ENCODE results near the gene NIPAL3. TPM values are rescaled to one million over a fixed set of nuclear protein-coding genes. Genes with fewer than 3 reads are reported as not detected.
"Not testable (repeated sequence)": the region's sequence is repeated elsewhere in the genome, so short reads cannot be mapped to it uniquely, and the experiment has no call there.

Gene NIPAL3
- total RNA-seq, 4 donors from 2014 or later: 25.0 to 36.5 (median 31.3) TPM

DNA sequence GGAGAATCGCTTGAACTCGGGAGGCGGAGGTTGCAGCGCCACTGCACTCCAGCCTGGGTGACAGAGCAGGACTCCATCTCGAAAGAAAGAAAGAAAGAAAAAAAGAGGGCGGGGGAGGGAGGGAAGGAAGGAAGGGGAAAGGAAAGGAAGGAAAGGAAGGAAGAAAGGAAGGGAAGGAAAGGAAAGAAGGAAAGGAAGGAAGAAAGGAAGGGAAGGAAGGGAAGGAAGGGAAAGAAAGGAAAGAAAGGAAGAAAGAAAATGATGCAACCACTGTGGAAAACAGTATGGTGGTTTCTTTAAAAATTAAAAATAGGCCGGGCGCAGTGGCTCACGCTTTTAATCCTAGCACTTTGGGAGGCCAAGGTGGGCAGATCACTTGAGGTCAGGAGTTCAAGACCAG lies 71.9 kb downstream of the NIPAL3 start:
- no peak overlapping the region for H3K27ac ChIP-seq
- no peak overlapping the region for H3K4me3 ChIP-seq
- H3K27me3 ChIP-seq: peaks cover 0 to 10% (median 0%) of the 10 kb centered on the region in 4 donors
- no peaks in the 10 kb centered on the region for H3K36me3 ChIP-seq
- H3K4me1 ChIP-seq: no peaks in the 10 kb centered on the region
- 86 to 91% methylated on average over 9 of the region's 9 CpGs for WGBS, 2 donors
- H3K9me3 ChIP-seq: no peaks in the 10 kb centered on the region
- intact Hi-C loops (cut with DNase I): no loop called here
- TF ChIP-seq POLR2A (IDR thresholded peaks at IDR 0.05): no peak
- TF ChIP-seq, protein P1, sequence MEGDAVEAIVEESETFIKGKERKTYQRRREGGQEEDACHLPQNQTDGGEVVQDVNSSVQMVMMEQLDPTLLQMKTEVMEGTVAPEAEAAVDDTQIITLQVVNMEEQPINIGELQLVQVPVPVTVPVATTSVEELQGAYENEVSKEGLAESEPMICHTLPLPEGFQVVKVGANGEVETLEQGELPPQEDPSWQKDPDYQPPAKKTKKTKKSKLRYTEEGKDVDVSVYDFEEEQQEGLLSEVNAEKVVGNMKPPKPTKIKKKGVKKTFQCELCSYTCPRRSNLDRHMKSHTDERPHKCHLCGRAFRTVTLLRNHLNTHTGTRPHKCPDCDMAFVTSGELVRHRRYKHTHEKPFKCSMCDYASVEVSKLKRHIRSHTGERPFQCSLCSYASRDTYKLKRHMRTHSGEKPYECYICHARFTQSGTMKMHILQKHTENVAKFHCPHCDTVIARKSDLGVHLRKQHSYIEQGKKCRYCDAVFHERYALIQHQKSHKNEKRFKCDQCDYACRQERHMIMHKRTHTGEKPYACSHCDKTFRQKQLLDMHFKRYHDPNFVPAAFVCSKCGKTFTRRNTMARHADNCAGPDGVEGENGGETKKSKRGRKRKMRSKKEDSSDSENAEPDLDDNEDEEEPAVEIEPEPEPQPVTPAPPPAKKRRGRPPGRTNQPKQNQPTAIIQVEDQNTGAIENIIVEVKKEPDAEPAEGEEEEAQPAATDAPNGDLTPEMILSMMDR (IDR thresholded peaks at IDR 0.05): no peak
- DNase-seq: no peak

DNA sequence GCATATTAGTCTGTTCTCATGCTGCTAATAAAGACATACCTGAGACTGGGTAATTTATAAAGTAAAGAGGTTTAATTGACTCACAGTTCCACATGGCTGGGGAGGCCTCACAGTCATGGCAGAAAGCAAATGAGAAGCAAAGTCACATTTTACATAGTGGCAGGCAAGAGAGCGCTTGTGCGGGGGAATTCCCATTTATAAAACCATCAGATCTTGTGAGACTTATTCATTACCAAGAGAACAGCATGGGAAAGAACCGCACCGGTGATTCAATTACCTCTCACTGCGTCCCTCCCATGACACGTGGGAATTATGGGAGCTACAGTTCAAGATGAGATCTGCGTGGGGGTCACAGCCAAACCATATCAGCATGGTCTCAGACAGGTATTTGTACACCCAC lies 72.6 kb downstream of the NIPAL3 start:
- intact Hi-C loops (cut with DNase I); H3K27ac ChIP-seq; H3K4me3 ChIP-seq; H3K9me3 ChIP-seq; DNase-seq; H3K36me3 ChIP-seq; H3K4me1 ChIP-seq: not testable (repeated sequence)
- H3K27me3 ChIP-seq: peaks cover 0 to 10% (median 0%) of the 10 kb centered on the region in 4 donors
- WGBS, 2 donors: 42 to 60% methylated on average over 7 of the region's 7 CpGs

DNA sequence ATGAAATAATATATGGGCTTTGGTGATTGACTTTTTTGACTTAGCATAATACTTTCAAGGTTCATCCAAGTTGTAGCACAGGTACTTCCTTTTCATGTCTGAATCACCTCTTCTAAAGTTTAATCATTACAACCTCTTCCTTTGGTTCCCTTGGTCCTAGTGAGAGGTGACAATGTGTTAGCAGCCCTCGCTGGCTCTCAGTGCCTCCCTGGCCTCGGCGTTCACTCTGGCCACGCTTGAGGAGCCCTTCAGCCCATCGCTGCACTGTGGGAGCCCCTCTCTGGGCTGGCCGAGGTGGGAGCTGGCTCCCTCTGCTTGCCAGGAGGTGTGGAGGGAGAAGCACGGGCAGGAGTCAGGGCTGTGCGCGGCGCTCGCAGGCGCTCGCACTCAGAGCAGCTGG lies 74.1 kb downstream of the NIPAL3 start:
- DNase-seq: no peak
- TF ChIP-seq POLR2A (IDR thresholded peaks at IDR 0.05): no peak
- TF ChIP-seq, protein P1 (IDR thresholded peaks at IDR 0.05): no peak
- no peaks in the 10 kb centered on the region for H3K9me3 ChIP-seq
- no peaks in the 10 kb centered on the region for H3K36me3 ChIP-seq
- intact Hi-C loops (cut with DNase I): no loop called here
- WGBS, 2 donors: 88% methylated on average over 3 of the region's 13 CpGs; no CpG with 5 or more reads in 1 of the 2 donors
- H3K4me1 ChIP-seq: no peaks in the 10 kb centered on the region
- no peak overlapping the region for H3K4me3 ChIP-seq
- H3K27me3 ChIP-seq: peaks cover 0 to 11% (median 0%) of the 10 kb centered on the region in 4 donors
- no peak overlapping the region for H3K27ac ChIP-seq

DNA sequence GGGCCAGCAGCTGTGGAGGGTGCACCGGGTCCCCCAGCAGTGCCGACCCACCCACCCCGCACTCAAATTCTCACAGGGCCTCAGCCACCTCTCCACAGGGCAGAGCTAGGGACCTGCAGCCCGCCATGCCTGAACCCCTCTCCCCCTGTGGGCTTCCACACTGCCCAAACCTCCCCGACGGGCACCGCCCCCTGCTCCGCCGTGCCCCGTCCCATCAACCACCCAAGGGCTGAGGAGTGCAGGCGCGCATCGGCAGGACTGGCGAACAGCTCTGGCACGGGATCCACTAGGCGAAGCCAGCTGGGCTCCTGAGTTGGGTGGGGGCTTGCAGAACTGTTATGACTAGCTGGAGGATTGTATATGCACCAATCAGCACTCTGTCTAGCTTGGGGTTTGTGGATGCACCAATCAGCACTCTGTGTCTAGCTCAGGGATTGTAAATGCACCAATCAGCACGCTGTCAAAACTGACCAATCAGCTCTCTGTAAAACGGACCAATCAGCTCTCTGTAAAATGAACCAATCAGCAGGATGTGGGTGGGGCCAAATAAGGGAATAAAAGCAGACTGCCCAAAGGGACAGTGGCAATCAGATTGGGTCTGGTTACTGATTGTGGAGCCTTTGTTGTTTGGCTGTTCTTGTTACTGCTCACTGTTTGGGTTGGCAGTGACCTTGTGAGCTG lies 74.6 kb downstream of the NIPAL3 start:
- 85% methylated on average over 2 of the region's 18 CpGs; no CpG with 5 or more reads in 1 of the 2 donors for WGBS, 2 donors
- no peak for DNase-seq
- H3K27ac ChIP-seq: no peak overlapping the region

DNA sequence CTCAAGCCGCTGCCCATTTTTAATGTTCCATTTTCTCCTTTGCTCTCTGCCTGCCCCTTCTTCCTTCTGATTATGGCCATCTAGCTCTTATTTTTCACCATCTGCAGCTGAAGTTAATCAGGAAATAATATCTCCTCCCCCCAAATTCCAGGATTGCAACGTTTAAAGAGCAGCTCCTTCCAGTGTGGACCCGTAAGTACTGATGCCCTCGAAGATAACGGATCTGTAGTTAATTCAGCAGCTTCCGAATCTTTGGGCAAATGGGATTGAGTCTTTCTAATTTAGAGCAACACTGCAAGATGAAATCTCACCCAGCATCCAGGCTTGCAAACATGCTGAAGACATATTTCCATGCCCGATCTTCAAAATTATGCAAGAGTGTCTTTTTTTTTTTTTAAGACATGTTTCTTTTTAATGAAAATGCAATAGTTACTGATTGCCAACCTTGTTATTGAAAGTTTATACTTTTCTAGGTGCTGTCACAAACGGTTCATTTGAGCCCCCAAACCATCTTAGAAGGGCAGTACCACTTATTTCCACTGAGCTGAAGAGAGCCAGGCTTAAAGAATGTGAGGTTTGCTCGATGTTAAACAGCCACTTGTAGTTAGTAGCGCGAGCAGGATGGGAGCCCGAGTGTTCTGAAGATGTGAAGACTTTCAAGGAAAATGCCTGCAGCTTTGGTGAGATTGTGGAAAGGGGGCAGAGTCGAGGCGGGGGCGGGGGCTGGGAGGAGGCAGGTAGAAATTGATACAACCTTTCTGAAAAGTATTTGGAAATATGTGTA lies 76.2 kb downstream of the NIPAL3 start:
- no peaks in the 10 kb centered on the region for H3K4me1 ChIP-seq
- intact Hi-C loops (cut with DNase I): no loop called here
- no peak overlapping the region for H3K27ac ChIP-seq
- peaks cover 0 to 24% (median 0%) of the 10 kb centered on the region in 4 donors for H3K27me3 ChIP-seq
- H3K9me3 ChIP-seq: no peaks in the 10 kb centered on the region
- 57 to 64% methylated on average over 15 of the region's 15 CpGs for WGBS, 2 donors
- no peak for DNase-seq
- TF ChIP-seq, protein P1 (IDR thresholded peaks at IDR 0.05): no peak
- TF ChIP-seq POLR2A (IDR thresholded peaks at IDR 0.05): no peak
- H3K36me3 ChIP-seq: no peaks in the 10 kb centered on the region
- H3K4me3 ChIP-seq: no peak overlapping the region

More for the DNA sequence above, 74.6 kb downstream of the NIPAL3 start:
- no peaks in the 10 kb centered on the region for H3K36me3 ChIP-seq
- intact Hi-C loops (cut with DNase I): no loop called here
- no peak overlapping the region for H3K4me3 ChIP-seq
- H3K9me3 ChIP-seq: no peaks in the 10 kb centered on the region
- peaks cover 0 to 16% (median 0%) of the 10 kb centered on the region in 4 donors for H3K27me3 ChIP-seq
- TF ChIP-seq POLR2A (IDR thresholded peaks at IDR 0.05): no peak
- TF ChIP-seq, protein P1 (IDR thresholded peaks at IDR 0.05): no peak
- H3K4me1 ChIP-seq: no peaks in the 10 kb centered on the region

DNA sequence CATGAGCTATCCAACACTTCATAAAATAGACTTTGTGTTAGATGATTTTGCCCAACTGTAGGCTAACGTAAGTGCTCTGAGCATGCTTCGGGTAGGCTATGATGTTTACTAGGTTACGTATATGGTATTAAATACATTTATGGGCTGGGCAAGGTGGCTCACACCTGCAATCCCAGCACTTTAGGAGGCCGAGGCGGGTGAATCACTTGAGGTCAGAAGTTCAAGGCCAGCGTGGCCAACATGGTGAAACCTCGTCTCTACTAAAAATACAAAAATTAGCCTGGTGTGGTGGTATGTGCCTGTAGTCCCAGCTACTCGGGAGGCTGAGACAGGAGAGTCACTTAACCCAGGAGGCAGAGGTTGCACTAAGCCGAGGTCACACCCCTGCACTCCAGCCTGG lies 77.3 kb downstream of the NIPAL3 start:
- intact Hi-C loops (cut with DNase I); H3K4me1 ChIP-seq; H3K4me3 ChIP-seq; DNase-seq; H3K9me3 ChIP-seq; H3K27ac ChIP-seq; H3K36me3 ChIP-seq: not testable (repeated sequence)
- 77 to 92% methylated on average over 5 to 9 of the region's 9 CpGs for WGBS, 2 donors
- peaks cover 0 to 24% (median 0%) of the 10 kb centered on the region in 4 donors for H3K27me3 ChIP-seq
